GM11168 (cell line): Measurements from ENCODE around the gene KIF1A.

Experiments used
- in situ Hi-C: fragments of 300-500 bp; cut with MboI; formaldehyde crosslinking; loops from one replicate; pipeline ENCODE4 v1.12.0; 2022; ENCODE audit warnings: low sequenced_read_pairs; ENCODE audit not compliant: unreplicated experiment

KIF1A gene

DNA sequence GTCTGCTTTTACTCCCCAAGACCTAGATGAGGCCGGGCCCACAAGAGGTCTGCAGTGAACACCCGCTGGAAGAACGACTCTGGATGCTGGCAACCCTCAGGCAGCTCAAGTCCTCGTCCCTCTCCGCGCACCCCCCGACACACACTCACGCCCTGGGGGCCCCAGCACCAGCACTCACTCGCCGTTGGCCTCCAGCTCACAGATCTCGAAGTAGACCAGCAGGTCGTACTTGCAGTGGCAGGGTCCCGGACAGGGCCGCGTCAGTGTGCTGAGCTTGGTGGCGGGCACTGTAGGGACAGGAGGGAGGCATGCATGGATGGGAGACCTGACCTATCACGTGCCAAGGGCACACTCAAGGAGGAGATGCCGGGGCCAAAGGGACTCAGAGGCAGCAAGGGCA, 78.9 kb downstream of the KIF1A start:
- in situ Hi-C loops = no loop called here

DNA sequence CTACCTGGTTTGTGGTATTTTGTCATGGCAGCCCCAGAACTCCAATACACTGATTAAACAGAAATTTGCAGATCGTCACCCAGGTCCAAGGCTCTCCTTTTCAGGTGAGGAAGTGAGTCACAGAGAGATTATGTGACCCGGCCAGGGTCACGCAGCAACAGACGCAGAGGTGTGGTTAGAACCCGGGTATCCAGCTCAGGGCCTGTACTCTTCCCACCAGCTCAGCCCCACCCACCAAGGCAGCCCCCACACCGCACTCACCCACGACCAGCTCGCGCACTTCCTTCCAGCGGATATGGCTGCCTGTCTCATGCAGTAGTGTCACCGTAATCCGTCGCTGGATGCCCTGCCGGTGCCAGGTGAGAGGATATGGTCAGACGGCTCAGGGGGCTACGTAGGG, 80.2 kb downstream of the KIF1A start:
- in situ Hi-C loops = no loop called here

GRCh38 chr2:240737958-240738357, 82.1 kb downstream of the KIF1A start:
- in situ Hi-C loops = no loop called here

DNA sequence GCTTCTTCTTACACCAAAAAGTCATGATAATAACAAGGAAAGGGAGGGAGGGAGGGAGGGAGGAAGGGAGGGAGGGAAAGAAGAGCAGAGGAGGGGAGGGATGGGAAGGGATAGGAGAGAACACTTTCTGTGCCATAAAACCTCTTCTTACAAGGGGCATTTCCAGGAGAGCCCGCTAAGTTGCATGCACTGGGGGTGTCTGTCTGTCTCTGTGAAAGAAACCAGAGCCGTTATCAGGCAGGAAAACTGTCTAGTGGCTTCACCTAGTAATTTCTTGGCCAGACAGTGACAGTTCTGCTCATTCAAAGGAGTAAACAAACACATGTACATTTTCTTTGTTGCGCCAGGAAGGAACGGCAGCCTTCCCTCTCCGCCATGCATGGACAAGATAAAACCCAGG, 82.5 kb downstream of the KIF1A start:
- in situ Hi-C loops = no loop called here

- in situ Hi-C loops = no loop called here
Observed at GRCh38 chr2:240736281-240737250, 83.5 kb downstream of the KIF1A start.

GRCh38 chr2:240735476-240735875, 84.5 kb downstream of the KIF1A start:
- in situ Hi-C loops = no loop called here

DNA sequence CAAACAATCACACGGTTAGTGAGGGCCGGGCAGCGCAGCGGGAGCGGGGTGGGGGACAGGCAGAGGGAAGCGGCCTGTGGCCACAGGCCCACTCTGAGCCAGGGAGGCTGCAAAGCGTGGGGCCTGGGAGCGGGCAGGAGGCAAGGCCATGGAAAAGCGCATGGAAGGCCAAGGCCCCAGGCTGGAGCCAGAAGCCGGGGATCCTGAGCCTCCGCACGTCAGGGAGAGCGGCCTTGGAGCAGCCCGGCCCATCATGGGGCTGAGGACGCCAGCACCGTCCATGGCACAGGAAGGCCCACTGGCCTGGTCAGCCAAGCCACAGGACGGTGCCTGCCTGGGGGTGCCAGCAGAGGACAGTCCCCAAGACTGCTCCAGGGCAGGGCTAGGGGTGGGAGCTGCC, 85.3 kb downstream of the KIF1A start:
- in situ Hi-C loops = no loop called here

DNA sequence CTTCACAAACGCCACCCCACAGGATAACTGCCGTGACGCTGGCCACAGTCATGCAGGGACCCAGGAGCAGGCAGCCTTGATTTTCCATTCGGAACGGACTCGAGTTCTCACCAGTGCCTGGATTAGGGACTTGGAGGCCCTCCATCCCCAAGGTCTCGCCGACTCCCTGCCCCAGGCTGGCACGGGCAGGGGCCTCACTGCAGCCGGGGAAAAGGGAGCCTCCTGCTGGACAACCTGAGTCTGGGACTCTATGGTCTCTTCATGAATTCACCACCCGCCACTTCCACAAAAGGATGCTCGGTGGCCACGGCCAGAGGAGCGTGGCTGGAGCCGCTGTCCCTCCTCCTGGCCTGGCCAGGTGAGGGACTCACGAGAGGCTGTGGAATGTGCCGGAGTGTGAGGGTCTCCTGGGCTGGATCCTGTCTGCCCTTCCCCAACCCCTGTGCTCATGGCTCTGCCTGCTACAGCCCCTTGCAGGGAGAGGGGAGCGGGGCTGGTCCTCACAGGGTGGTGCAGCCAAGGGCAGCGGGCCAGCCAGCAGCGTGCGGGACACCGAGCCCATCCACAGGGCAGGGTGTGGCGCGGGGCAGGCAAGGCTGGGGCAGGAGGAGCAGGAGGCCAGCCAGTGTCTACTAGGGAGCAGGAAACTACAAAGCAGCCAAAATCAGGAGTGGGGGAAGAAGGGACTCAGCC, 86.1 kb downstream of the KIF1A start:
- in situ Hi-C loops = no loop called here

- in situ Hi-C loops = no loop called here
Observed at GRCh38 chr2:240732911-240733622, 87.0 kb downstream of the KIF1A start.

GRCh38 chr2:240732184-240732583, 87.8 kb downstream of the KIF1A start:
- in situ Hi-C loops = no loop called here

DNA sequence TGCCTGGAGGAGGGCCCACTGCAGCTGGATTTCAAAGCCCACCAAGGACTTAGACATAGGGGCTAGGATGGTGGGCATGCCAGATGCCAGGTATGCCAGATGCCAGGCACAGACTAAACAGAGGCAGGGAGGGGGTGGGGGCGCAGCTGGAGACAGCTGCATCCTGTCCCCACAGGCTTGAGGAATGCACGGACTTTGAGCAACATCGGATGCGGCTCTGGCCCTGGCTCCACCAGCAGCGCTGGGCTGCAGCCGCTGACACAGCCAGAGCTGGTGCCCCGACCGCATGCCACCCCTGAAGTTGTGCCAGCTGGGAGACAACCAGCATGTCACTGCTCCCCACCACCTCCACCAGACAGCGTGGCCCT, 88.9 kb downstream of the KIF1A start:
- in situ Hi-C loops = no loop called here

- in situ Hi-C loops = no loop called here
Observed at GRCh38 chr2:240730501-240731177, 89.4 kb downstream of the KIF1A start.

DNA sequence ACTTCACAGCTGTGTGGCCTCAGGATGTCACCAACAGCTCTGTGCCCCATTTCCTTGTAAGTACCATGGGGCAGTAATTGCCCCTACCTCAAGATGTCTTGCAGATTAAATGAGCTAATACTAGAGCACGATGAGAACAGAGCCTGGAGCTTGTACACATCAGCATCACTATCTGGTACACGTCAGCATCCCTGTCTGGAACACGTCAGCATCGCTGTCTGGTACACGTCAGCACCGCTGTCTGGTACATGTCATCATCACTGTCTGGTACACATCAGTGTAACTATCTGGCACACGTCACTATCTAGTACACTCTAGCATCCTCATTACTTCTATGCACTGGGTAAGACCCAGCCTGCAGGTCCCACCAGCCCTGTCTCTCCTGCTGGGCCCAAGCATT, 91.2 kb downstream of the KIF1A start:
- in situ Hi-C loops = no loop called here

DNA sequence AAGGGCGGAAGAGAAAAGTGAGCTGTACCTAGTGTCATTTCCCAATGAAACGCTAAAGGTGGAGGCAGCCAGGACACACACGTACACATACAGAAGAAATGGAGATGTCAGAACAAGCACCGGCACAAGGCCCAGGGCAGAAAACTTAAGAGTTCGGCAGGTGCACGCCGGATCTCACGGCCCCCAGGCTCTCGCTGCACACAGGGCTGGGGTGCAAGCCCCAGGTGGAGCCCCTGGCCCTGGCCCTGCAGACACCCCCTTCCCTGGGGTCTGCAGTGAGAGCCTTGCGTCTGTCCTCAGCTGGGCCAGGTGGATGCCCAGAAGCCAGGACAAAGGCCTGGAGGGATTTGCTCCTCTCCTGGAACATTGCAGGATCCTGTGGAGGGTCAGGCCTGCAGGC, 91.7 kb downstream of the KIF1A start:
- in situ Hi-C loops = no loop called here

GRCh38 chr2:240727913-240728312, 92.1 kb downstream of the KIF1A start:
- in situ Hi-C loops = no loop called here

GRCh38 chr2:240727439-240727838, 92.6 kb downstream of the KIF1A start:
- in situ Hi-C loops = no loop called here

- in situ Hi-C loops = no loop called here
Observed at GRCh38 chr2:240726876-240727275, 93.1 kb downstream of the KIF1A start.

DNA sequence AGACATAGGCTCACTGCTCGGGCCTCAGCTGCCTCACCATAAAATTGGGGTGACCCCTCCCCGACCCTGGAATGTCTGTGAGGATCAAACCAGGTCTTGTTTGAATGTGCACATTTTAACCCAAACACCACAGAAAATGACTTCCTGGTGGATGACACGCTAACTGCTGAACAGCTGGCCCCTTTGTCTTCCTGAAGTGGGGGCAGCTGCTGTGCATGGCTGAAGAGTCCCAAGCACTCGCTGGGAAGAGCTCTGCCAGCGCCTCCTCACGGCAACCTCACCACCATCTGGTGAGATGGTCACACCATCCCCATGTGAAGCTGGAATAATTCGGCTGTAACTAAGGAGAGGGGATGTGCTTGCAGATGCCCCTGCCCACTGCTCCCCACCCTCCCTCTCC, 94.3 kb downstream of the KIF1A start:
- in situ Hi-C loops = no loop called here

- in situ Hi-C loops = no loop called here
Observed at GRCh38 chr2:240725266-240725665, 94.8 kb downstream of the KIF1A start.

- in situ Hi-C loops = no loop called here
Observed at GRCh38 chr2:240724431-240724830, 95.6 kb downstream of the KIF1A start.
